Suprapubic skin (tissue), 4 donors: ENCODE measurements around the gene CHD9.

ENCODE experiments used
- POLR2A ChIP-seq, 2 donors: fragments of 450-650 bp; IDR thresholded peaks; one replicate each; pipeline ENCODE4 v1.6.1; 2017; ENCODE audit warnings: antibody characterized with exemption in 2 of 2, mild to moderate bottlenecking in 2 of 2, moderate library complexity in 2 of 2
- POLR2AphosphoS5 ChIP-seq, 3 donors: sonication (generic); formaldehyde crosslinking; IDR thresholded peaks; one replicate each; pipeline ENCODE4 v1.6.1; 2017; ENCODE audit warnings: antibody characterized with exemption in 3 of 3
- TF ChIP-seq, protein P1 (sequence below), 2 donors: fragments of 200-600 bp in 1 of 2; fragments of 450-650 bp in 1 of 2; sonication (generic) in 1 of 2; IDR thresholded peaks; one replicate each; pipeline ENCODE4 v1.5.1; 2016 to 2019; ENCODE audit warnings: antibody characterized with exemption in 2 of 2, mild to moderate bottlenecking in 1 of 2, moderate library complexity in 1 of 2

DNA sequence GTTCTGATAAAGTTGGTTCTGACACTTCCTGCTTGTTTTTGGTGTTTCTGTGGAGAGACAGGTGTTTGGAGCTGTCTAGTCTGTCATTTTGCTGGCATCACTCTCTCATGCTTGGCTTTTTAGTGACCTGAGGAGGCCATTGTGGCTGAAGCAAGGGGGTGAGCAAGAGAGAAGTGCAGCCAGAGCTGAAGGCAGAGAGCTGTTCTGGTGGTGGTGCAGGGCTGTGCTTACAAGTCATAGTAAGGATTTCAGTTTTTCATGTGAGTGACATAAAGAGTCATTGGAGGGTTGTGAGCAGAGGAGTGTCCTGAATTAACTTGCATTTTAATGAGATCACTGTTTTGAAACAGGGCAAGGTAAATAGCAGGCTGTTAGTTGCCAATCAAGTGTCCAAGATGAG lies 97.5 kb downstream of the CHD9 start:
- TF ChIP-seq, protein P1, sequence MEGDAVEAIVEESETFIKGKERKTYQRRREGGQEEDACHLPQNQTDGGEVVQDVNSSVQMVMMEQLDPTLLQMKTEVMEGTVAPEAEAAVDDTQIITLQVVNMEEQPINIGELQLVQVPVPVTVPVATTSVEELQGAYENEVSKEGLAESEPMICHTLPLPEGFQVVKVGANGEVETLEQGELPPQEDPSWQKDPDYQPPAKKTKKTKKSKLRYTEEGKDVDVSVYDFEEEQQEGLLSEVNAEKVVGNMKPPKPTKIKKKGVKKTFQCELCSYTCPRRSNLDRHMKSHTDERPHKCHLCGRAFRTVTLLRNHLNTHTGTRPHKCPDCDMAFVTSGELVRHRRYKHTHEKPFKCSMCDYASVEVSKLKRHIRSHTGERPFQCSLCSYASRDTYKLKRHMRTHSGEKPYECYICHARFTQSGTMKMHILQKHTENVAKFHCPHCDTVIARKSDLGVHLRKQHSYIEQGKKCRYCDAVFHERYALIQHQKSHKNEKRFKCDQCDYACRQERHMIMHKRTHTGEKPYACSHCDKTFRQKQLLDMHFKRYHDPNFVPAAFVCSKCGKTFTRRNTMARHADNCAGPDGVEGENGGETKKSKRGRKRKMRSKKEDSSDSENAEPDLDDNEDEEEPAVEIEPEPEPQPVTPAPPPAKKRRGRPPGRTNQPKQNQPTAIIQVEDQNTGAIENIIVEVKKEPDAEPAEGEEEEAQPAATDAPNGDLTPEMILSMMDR (IDR thresholded peaks at IDR 0.05), result no peak
- TF ChIP-seq POLR2AphosphoS5 (IDR thresholded peaks at IDR 0.05) (no peak), POLR2A (IDR thresholded peaks at IDR 0.05) (no peak)
